HCT116 (cell line): Measurements from ENCODE around the gene SGCA. TPM values are rescaled to one million over a fixed set of nuclear protein-coding genes. Genes with fewer than 3 reads are reported as not detected.

ENCODE experiments used
- ATAC-seq: fragments of 200-7000 bp; cut with Tn5 transposase; 2 replicates; pipeline ENCODE4 v1.9.1; 2020; ENCODE audit warnings: mild to moderate bottlenecking, moderate library complexity
- BruUV-seq: library from RNA; stranded (reverse); fragments of 400-500 nt; replicated peaks from 2 replicates; lab custom pipeline; 2021; lab: Mats Ljungman, UMichigan
- CTCF ChIA-PET: fragments of 300-600 bp; sonication (Branson Sonifier 250); formaldehyde crosslinking; loops from one replicate; lab custom pipeline; 2021; ENCODE audit warnings: antibody characterized with exemption; lab: Charles Lee
- POLR2A ChIA-PET: fragments of 300-600, 350-600 bp; sonication (Branson Sonifier 250); formaldehyde crosslinking; loops from one replicate; lab custom pipeline; 2021; ENCODE audit warnings: antibody characterized with exemption; lab: Charles Lee
- RAD21 ChIA-PET, 2 experiments: fragments of 300-600 bp; sonication (Branson Sonifier 250); formaldehyde crosslinking; loops; one replicate each; lab custom pipeline; 2023; ENCODE audit warnings: low total read pairs in 2 of 2; ENCODE audit not compliant: uncharacterized antibody in 2 of 2, unreplicated experiment in 2 of 2, low non-redundant PET in 1 of 2; lab: Charles Lee
- DNase-seq: peaks from one replicate; pipeline ENCODE4 v3.0.0-alpha.2; 2010; ENCODE audit warnings: low read depth, low spot score
- H2AFZ ChIP-seq: fragments of 200-600 bp; shearing (Covaris generic), sonication (generic); 2 replicates; pipeline ENCODE4 v1.6.1; 2017; ENCODE audit warnings: low read depth, mixed run types, mixed read lengths, antibody characterized with exemption, low read length; ENCODE audit not compliant: poor library complexity, severe bottlenecking
- H3K27ac ChIP-seq: 2 replicates; pipeline ENCODE4 v1.5.1; 2012; ENCODE audit warnings: low read depth, low read length
- H3K27me3 ChIP-seq: fragments of 200-600 bp; sonication (generic); 2 replicates; pipeline ENCODE4 v1.6.1; 2016; ENCODE audit warnings: mixed run types, low read length, mixed read lengths; ENCODE audit not compliant: insufficient read depth
- H3K36me3 ChIP-seq, 2 experiments: fragments of 200-500 bp in 1 of 2; fragments of 200-600 bp in 1 of 2; sonication (Bioruptor generic) in 1 of 2; sonication (generic) in 1 of 2; 2 replicates each; pipeline versions ENCODE4 v1.5.1 to v1.6.1; 2014 to 2016; ENCODE audit warnings: low read length in 2 of 2, inconsistent platforms in 1 of 2, mixed read lengths in 1 of 2, mixed run types in 1 of 2; ENCODE audit not compliant: insufficient read depth in 2 of 2, control insufficient read depth in 1 of 2
- H3K4me1 ChIP-seq, 2 experiments: fragments of 200-600 bp in 1 of 2; sonication (generic) in 1 of 2; 2 replicates each; pipeline versions ENCODE4 v1.5.1 to v1.6.1; 2012 to 2017; ENCODE audit warnings: low read length in 2 of 2, inconsistent platforms in 1 of 2, mild to moderate bottlenecking in 1 of 2, mixed read lengths in 1 of 2, mixed run types in 1 of 2, moderate library complexity in 1 of 2; ENCODE audit not compliant: insufficient read depth in 2 of 2, control insufficient read depth in 1 of 2
- H3K4me2 ChIP-seq: fragments of 200-600 bp; sonication (generic); 2 replicates; pipeline ENCODE4 v1.6.1; 2017; ENCODE audit warnings: mixed run types, low read length, mixed read lengths
- H3K4me3 ChIP-seq, 2 experiments: fragments of 200-600 bp in 1 of 2; sonication (generic) in 1 of 2; replicated peaks in 1 of 2; 2 replicates each; pipeline ENCODE4 v1.5.1; 2011 to 2016; ENCODE audit warnings: low read length in 2 of 2, control low read depth in 1 of 2, low read depth in 1 of 2, mild to moderate bottlenecking in 1 of 2, mixed read lengths in 1 of 2, mixed run types in 1 of 2
- H3K79me2 ChIP-seq: fragments of 200-600 bp; sonication (generic); 2 replicates; pipeline ENCODE4 v1.6.1; 2017; ENCODE audit warnings: mild to moderate bottlenecking, mixed run types, low read length, moderate library complexity, mixed read lengths; ENCODE audit not compliant: insufficient read depth
- H3K9ac ChIP-seq: fragments of 200-600 bp; sonication (generic); 2 replicates; pipeline ENCODE4 v1.6.1; 2016; ENCODE audit warnings: low read length, mixed read lengths
- H3K9me2 ChIP-seq: fragments of 200-600 bp; sonication (generic), shearing (Covaris generic); 2 replicates; pipeline ENCODE4 v1.6.1; 2017; ENCODE audit warnings: mixed run types, mild to moderate bottlenecking, moderate library complexity; ENCODE audit not compliant: insufficient read depth
- H3K9me3 ChIP-seq, 2 experiments: fragments of 200-500 bp in 1 of 2; fragments of 200-600 bp in 1 of 2; sonication (Bioruptor generic) in 1 of 2; sonication (generic) in 1 of 2; 2 replicates each; pipeline ENCODE4 v1.6.1; 2014 to 2017; ENCODE audit warnings: low read length in 2 of 2, mixed read lengths in 2 of 2, inconsistent platforms in 1 of 2, low read depth in 1 of 2, mild to moderate bottlenecking in 1 of 2, mixed run types in 1 of 2, moderate library complexity in 1 of 2; ENCODE audit not compliant: control insufficient read depth in 1 of 2, insufficient read depth in 1 of 2
- H4K20me1 ChIP-seq: fragments of 200-600 bp; sonication (generic), shearing (Covaris generic); 2 replicates; pipeline ENCODE4 v1.6.1; 2017; ENCODE audit warnings: mixed run types, mild to moderate bottlenecking, moderate library complexity; ENCODE audit not compliant: insufficient read depth
- ATF3 ChIP-seq: IDR thresholded peaks from 2 replicates; pipeline ENCODE4 v1.6.1; 2012
- CEBPB ChIP-seq: IDR thresholded peaks from 2 replicates; pipeline ENCODE4 v1.6.1; 2012; ENCODE audit warnings: low read depth
- EGR1 ChIP-seq: IDR thresholded peaks from 2 replicates; pipeline ENCODE4 v1.6.1; 2012; ENCODE audit warnings: low read depth
- POLR2A ChIP-seq: IDR thresholded peaks from 2 replicates; pipeline ENCODE4 v1.7.0; 2011; ENCODE audit warnings: borderline replicate concordance; ENCODE audit not compliant: insufficient read depth, insufficient read length; ENCODE audit errors: extremely low read depth
- RAD21 ChIP-seq: IDR thresholded peaks from 2 replicates; pipeline ENCODE4 v1.6.1; 2012; ENCODE audit warnings: low read depth, mild to moderate bottlenecking
- SP1 ChIP-seq: IDR thresholded peaks from 2 replicates; pipeline ENCODE4 v1.6.1; 2012; ENCODE audit warnings: low read depth
- YY1 ChIP-seq: IDR thresholded peaks from 2 replicates; pipeline ENCODE4 v1.6.1; 2011; ENCODE audit warnings: low read length, low read depth, moderate library complexity, mild to moderate bottlenecking; ENCODE audit not compliant: insufficient replicate concordance; ENCODE audit errors: extremely low read depth
- ZNF274 ChIP-seq: fragments of 200-500 bp; sonication (Bioruptor generic); IDR thresholded peaks from 2 replicates; pipeline ENCODE4 v1.6.1; 2014; ENCODE audit warnings: mild to moderate bottlenecking, low read depth, low read length, inconsistent platforms
- intact Hi-C: fragments of 100-400 bp; cut with micrococcal nuclease; formaldehyde crosslinking; loops from 2 replicates; pipeline ENCODE4 v1.10.0; 2022
- total RNA-seq: library from RNA; stranded (reverse); gene quantifications from one replicate; pipeline ENCODE4 v1.2.1, GENCODE V29; 2021; ENCODE audit not compliant: unreplicated experiment
- TF ChIP-seq, protein P1 (sequence below): IDR thresholded peaks from 2 replicates; pipeline ENCODE4 v1.6.1; 2012; ENCODE audit warnings: low read depth
- TF ChIP-seq, protein P2 (sequence below): IDR thresholded peaks from 2 replicates; pipeline ENCODE4 v1.6.1; 2011; ENCODE audit warnings: mild to moderate bottlenecking, low read length, moderate library complexity; ENCODE audit not compliant: insufficient replicate concordance; ENCODE audit errors: extremely low read depth
- TF ChIP-seq, protein P3 (sequence below), 3 experiments: fragments of 200-600 bp in 1 of 3; sonication (generic) in 1 of 3; IDR thresholded peaks in 2 of 3; conservative IDR thresholded peaks in 1 of 3; 2 replicates each; pipeline ENCODE4 v1.5.1; 2012 to 2017; ENCODE audit warnings: low read depth in 2 of 3, low read length in 2 of 3, antibody characterized with exemption in 1 of 3, borderline replicate concordance in 1 of 3, control low read depth in 1 of 3, mild to moderate bottlenecking in 1 of 3, mixed read lengths in 1 of 3, mixed run types in 1 of 3, moderate library complexity in 1 of 3; ENCODE audit not compliant: insufficient read depth in 1 of 3

SGCA gene
- total RNA-seq, 1 experiment from 2014 or later, result 0.37 TPM

GRCh38 chr17:50165466-50165865 lies 339 bp upstream of the SGCA start:
- Histone ChIP-seq H3K4me2 (no peak overlapping the region), H3K36me3 (no peaks in the 10 kb centered on the region), H3K79me2 (no peaks in the 10 kb centered on the region), H3K27ac (no peak overlapping the region; the same call in 1 of the 2 replicates), H2AFZ (no peak overlapping the region), H3K9ac (no peak overlapping the region), H3K9me2 (no peaks in the 10 kb centered on the region), H3K27me3 (no peaks in the 10 kb centered on the region), H3K4me3 (no peak overlapping the region), H3K4me1 (peaks cover 20 to 53% of the 10 kb centered on the region in 2 experiments), H4K20me1 (no peaks in the 10 kb centered on the region), H3K9me3 (no peaks in the 10 kb centered on the region)
- RAD21 ChIA-PET, result interaction anchor here (0.5 to 1.3 kb wide), 2 partner anchors 32 to 35 kb away, joined by 4 to 7 read pairs; no protein-coding TSS in a partner anchor
- intact Hi-C loops, result no loop called here
- POLR2A ChIA-PET, result interaction anchor here (1.1 kb wide), 2 partner anchors 13 to 14 kb away, joined by 3 to 9 read pairs; no protein-coding TSS in a partner anchor
- TF ChIP-seq CEBPB (no peak), YY1 (no peak), ATF3 (no peak), EGR1 (no peak), SP1 (no peak), ZNF274 (no peak), RAD21 (no peak), POLR2A (no peak)
- TF ChIP-seq, protein P1, sequence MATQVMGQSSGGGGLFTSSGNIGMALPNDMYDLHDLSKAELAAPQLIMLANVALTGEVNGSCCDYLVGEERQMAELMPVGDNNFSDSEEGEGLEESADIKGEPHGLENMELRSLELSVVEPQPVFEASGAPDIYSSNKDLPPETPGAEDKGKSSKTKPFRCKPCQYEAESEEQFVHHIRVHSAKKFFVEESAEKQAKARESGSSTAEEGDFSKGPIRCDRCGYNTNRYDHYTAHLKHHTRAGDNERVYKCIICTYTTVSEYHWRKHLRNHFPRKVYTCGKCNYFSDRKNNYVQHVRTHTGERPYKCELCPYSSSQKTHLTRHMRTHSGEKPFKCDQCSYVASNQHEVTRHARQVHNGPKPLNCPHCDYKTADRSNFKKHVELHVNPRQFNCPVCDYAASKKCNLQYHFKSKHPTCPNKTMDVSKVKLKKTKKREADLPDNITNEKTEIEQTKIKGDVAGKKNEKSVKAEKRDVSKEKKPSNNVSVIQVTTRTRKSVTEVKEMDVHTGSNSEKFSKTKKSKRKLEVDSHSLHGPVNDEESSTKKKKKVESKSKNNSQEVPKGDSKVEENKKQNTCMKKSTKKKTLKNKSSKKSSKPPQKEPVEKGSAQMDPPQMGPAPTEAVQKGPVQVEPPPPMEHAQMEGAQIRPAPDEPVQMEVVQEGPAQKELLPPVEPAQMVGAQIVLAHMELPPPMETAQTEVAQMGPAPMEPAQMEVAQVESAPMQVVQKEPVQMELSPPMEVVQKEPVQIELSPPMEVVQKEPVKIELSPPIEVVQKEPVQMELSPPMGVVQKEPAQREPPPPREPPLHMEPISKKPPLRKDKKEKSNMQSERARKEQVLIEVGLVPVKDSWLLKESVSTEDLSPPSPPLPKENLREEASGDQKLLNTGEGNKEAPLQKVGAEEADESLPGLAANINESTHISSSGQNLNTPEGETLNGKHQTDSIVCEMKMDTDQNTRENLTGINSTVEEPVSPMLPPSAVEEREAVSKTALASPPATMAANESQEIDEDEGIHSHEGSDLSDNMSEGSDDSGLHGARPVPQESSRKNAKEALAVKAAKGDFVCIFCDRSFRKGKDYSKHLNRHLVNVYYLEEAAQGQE, result no peak
- TF ChIP-seq, protein P2, sequence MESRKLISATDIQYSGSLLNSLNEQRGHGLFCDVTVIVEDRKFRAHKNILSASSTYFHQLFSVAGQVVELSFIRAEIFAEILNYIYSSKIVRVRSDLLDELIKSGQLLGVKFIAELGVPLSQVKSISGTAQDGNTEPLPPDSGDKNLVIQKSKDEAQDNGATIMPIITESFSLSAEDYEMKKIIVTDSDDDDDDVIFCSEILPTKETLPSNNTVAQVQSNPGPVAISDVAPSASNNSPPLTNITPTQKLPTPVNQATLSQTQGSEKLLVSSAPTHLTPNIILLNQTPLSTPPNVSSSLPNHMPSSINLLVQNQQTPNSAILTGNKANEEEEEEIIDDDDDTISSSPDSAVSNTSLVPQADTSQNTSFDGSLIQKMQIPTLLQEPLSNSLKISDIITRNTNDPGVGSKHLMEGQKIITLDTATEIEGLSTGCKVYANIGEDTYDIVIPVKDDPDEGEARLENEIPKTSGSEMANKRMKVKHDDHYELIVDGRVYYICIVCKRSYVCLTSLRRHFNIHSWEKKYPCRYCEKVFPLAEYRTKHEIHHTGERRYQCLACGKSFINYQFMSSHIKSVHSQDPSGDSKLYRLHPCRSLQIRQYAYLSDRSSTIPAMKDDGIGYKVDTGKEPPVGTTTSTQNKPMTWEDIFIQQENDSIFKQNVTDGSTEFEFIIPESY, result no peak
- TF ChIP-seq, protein P3, sequence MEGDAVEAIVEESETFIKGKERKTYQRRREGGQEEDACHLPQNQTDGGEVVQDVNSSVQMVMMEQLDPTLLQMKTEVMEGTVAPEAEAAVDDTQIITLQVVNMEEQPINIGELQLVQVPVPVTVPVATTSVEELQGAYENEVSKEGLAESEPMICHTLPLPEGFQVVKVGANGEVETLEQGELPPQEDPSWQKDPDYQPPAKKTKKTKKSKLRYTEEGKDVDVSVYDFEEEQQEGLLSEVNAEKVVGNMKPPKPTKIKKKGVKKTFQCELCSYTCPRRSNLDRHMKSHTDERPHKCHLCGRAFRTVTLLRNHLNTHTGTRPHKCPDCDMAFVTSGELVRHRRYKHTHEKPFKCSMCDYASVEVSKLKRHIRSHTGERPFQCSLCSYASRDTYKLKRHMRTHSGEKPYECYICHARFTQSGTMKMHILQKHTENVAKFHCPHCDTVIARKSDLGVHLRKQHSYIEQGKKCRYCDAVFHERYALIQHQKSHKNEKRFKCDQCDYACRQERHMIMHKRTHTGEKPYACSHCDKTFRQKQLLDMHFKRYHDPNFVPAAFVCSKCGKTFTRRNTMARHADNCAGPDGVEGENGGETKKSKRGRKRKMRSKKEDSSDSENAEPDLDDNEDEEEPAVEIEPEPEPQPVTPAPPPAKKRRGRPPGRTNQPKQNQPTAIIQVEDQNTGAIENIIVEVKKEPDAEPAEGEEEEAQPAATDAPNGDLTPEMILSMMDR (IDR thresholded peaks at IDR 0.05 in 2 of 3, conservative IDR thresholded peaks at IDR 0.05 in 1 of 3; ENCODE audit: borderline replicate concordance in 1 of 3, insufficient read depth in 1 of 3, low read depth in 2 of 3, low read length in 2 of 3), result no peak
- BruUV-seq, result no TSS peak
- no peak for ATAC-seq
- no peak for DNase-seq
- CTCF ChIA-PET, result interaction anchor here (0.6 to 2.5 kb wide), 8 partner anchors 8 to 280 kb away, joined by 3 to 9 read pairs (median 5); partner anchors contain the start of gene PDK2
